GM19023 (cell line): Measurements from ENCODE around the gene NEDD8.

Experiments used
- ATAC-seq: cut with Tn5 transposase; IDR thresholded peaks from one replicate; pipeline ENCODE4 v1.9.1; 2021; ENCODE audit warnings: mild to moderate bottlenecking, moderate library complexity; ENCODE audit not compliant: unreplicated experiment

Gene NEDD8

DNA sequence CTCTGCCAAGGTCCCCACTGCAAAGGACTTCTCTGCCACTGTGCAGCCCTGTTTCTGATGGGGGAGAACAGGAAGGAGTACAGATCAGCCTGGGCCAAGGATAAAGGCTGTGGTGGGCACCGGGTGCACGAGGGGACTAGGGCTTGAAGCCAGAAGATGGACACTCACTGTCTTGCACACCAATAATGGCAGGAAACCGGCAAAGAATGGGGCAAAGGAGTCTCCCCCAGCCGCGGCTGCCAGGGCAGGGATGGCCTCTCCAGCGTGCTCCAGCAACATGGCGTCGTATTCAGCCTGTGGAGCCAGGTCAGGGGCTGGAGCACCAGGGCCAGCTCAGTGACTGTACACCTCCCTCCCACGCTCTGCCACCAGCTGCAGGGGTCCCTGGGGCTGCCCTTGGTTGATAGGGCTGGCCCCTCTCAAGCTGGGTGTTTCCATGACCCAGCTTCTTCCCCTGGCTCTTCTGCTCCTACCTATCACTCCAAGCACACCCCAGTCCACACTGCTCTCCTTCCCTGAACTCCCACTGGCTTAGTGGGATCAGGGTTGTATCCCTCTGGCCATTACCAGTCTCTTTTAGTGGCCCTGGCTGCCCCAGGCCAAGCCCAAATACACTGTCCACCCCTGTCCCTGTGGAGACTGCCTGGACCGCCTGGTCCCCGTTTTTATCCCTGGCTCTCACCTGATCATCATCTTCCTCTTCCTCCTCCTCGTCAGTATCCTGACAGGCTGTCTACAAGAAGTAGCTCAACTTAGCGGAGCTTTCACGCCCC lies 49.9 kb downstream of the NEDD8 start:
- ATAC-seq = no peak

DNA sequence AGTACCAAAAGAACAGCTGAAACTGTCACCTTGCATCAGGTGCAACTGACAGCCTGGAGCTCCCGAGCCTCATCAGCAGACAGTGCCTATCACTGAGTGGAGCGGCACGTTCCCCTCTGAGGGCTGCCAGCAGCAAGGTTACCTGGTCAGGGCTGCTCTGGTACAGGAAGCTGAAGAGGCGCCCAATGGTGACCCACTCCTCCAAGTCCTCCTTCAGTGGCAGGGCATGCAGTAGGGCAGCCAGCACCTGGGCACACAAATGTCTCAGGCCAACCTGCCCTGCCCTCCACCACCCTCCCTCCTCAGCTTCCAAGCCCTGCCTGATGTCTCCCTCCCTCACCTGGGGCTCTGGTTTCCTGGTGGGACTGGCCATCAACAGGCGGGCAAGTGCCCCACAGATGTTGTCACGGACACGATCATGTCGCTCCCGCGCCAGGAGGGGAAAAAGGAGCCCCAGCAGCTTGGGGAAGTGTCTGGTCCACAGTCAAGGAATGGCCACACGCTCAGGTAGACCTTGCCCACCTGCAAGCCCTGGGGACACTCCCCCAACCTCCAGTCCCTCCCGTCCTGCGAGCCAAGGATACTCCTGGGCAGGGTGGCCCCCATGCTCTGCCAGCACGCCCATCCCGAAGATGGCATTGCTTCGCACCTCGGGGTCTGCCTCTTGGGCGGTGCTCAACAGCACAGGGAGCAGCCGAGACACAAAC lies 50.6 kb downstream of the NEDD8 start:
- no peak for ATAC-seq

- no peak for ATAC-seq
These were observed 52.0 kb downstream of the NEDD8 start for GRCh38 chr14:24179961-24180796.

GRCh38 chr14:24179294-24179960 lies 52.7 kb downstream of the NEDD8 start:
- ATAC-seq = no peak

GRCh38 chr14:24178399-24179178 lies 53.6 kb downstream of the NEDD8 start:
- ATAC-seq = no peak

DNA sequence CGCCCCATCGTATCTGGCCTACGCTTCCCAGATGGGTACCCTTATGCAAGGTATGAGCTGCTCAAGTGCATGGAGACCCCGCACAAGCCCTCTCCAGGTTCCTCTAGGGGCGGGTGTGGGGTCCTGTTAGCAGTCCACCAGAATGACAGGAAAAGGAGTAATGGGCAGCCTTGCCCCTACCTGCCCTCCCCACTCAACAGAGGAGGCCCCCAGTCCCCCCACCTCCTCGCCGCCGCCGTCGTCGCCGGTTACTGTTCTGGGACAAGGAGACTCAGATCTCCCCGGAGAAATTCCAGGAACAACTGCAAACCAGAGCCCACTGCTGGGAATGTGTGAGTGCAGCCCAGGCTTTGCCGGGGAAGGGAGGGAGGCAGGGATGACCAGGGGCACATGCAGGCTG lies 54.3 kb downstream of the NEDD8 start:
- ATAC-seq = no peak

GRCh38 chr14:24177041-24177825 lies 54.9 kb downstream of the NEDD8 start:
- ATAC-seq = no peak

DNA sequence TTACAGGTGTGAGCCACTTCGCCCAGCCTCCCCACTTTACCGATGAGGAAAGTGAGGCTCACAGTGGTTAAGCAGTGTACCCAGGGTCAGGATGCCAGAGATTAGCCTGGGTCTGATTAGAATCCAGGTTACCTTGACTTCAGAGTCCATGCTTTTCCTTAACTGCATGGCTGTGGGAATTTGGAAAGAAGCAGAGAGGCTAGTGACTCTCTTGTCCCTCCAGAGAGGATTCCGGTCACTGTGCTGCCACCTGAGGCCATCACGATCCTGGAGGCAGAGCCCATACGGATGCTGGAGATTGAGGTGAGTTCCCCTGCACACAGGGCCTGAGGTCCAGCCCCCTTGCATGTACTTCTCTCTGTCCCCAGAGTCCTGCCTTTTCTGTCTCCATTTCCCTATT lies 55.6 kb downstream of the NEDD8 start:
- no peak for ATAC-seq

DNA sequence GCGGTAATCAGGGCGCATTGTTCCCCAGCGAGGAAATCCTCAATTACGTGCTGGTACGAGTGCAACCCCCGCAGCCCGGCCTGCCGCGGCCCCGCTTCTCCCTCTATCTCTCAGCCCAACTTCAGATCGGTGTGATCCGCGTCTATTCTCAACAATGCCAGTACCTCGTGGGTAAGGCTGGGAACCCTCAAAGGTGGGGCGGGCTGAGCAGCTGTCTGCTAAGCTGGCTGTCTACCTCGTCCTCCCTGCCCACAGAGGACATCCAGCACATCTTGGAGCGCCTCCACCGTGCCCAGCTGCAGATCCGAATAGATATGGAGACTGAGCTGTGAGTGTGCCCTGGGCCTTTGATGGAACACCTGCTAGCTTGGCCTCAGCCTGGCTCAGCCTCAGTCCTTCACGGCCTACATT lies 59.3 kb downstream of the NEDD8 start:
- ATAC-seq = no peak

DNA sequence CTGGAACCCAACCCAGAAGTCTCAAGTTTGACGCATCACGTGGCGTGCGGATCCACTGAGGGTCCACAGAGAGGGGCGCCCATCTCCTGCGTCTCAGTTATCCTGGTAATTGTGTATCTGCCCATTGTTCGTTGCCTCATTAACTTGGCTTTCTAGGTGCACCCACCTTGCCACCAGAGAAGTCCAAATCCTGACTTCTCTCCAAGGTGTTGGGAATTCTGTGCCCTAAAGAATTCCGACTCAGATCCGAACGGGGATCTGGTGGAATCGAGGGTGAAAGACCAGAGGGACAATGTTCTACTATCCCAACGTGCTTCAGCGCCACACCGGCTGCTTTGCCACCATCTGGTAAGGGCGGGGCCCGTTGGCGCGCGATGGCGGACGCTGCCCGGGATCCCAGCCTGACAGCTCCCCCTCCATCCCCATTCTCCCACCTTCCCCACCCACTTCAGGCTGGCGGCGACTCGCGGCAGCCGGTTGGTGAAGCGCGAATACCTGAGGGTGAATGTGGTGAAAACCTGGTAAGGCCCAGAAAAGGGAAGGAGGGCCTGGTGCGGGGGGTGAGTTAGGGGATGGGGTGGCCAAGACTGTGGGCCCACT lies 59.8 kb downstream of the NEDD8 start:
- ATAC-seq = no peak

DNA sequence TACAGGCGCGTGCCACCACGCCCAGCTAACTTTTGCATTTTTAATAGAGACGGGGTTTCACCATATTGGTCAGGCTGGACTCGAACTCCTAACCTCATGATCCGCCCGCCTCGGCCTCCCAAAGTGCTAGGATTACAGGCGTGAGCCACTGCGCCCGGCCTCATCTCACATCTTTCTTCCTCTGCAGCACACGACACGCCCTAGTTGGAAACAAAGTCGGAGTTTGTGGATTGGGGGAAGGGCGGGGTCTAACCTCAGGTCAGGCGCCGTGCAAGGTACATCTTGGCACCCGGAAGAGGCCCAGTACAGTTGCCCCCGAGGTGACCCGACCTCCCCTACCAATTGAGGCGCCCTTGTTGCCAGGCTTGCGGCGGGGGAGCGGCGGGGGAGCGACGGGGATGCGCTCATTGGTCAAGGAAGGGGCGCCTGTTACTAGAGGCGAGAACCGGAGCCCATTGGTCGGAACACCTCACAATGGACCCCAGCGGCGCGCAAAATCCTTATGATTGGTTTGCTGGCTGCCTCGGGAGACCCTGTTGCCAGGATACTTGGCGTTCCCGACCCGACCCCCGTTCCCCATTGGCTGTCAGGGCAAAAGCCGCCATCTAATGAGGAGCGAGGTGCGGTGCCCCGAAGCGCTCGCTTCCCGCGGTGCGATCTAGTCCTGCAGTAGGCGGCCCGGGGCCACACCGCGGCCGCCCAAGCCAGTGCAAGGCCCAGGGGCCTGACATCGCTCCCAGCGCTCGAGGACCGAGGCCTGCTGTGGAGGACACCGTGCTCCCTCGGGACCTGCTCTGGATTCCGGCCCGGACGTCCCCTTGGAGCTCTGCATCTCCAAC lies 60.5 kb downstream of the NEDD8 start, which contains the start of gene REC8:
REC8 (plus strand) TSS at position 659 of the 839 bp plus-strand sequence. CDS start 473 bp downstream, outside the sequence.
- peak; percentile 83 for ATAC-seq

DNA sequence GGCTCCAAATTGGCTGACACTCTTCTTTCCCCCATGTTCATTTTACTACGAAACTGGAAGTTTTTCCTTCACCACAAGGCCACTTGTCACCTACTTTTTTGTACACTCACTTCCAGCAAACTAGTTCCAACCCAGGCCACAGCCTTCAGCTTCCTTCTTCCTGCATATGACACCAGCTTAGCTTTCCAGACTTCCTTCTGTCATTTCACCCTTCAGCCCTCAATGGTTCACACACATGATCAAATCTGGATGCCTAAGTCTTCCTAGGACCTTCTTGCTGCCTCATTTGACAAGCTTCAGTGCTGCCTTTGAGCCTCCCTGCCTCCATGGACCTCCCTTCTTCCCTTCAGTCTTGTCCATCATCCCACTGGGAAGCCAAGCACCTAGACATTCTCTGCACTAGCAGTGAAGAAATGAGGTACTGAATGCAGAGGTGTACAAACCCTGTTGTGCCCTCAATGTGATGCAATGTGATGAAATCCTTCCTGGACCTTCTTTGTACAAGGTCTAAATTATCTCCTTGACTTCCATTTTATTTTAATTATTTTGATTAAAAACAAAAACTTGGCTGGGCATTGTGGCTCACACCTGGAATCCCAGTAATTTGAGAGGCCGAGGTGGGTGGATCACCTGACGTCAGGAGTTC lies 64.6 kb downstream of the NEDD8 start:
- no peak for ATAC-seq
